ENCODE data around the gene TUBB6. TPM values are rescaled to one million over a fixed set of nuclear protein-coding genes. Genes with fewer than 3 reads are reported as not detected.

TUBB6 gene
- total RNA-seq, 1 donor from 2014 or later, result 110 TPM

DNA sequence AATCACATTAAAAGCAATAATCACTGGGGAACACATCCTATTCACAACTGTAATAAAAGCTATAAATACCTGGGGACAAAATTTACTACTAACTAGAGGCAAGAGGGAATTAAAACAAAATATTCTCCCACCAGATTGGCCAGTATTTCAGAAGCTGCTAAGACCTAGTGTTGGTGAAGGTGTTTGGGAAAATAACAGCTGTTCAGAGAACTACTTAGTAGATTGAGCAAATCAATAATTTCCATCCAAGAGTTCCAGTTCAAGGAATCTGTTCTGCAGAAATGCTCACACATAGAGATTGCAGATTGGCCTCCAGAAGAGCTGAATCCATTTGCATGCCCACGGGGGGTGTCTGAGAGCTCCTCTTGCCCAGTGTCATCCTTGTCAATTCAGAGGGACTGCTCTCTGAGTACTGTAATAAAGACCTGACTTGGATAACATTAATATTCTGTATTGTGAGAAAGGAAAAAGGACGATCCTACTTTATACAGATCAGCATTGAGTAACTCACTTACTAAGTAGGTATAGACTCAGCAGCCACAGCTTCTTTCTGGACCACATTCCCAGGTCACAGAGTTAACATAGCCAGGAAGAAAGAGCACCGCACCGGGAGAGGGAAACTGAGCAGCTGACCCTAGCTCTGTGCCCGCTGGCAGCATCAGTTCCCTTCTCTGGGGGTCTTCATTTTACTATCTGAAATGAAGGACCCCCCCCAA lies 5.6 kb downstream of the TUBB6 start:
- Histone ChIP-seq H3K4me3 (no peak overlapping the region), H3K27ac (no peak overlapping the region), H3K4me1 (peaks cover 29% of the 10 kb centered on the region), H3K27me3 (no peaks in the 10 kb centered on the region), H3K9me3 (no peaks in the 10 kb centered on the region), H3K36me3 (peaks cover 49% of the 10 kb centered on the region)
- TF ChIP-seq, protein P1, sequence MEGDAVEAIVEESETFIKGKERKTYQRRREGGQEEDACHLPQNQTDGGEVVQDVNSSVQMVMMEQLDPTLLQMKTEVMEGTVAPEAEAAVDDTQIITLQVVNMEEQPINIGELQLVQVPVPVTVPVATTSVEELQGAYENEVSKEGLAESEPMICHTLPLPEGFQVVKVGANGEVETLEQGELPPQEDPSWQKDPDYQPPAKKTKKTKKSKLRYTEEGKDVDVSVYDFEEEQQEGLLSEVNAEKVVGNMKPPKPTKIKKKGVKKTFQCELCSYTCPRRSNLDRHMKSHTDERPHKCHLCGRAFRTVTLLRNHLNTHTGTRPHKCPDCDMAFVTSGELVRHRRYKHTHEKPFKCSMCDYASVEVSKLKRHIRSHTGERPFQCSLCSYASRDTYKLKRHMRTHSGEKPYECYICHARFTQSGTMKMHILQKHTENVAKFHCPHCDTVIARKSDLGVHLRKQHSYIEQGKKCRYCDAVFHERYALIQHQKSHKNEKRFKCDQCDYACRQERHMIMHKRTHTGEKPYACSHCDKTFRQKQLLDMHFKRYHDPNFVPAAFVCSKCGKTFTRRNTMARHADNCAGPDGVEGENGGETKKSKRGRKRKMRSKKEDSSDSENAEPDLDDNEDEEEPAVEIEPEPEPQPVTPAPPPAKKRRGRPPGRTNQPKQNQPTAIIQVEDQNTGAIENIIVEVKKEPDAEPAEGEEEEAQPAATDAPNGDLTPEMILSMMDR (IDR thresholded peaks at IDR 0.05), result no peak
- DNase-seq (no peak), ATAC-seq (no peak)
- intact Hi-C loops (cut with DNase I), result no loop called here

DNA sequence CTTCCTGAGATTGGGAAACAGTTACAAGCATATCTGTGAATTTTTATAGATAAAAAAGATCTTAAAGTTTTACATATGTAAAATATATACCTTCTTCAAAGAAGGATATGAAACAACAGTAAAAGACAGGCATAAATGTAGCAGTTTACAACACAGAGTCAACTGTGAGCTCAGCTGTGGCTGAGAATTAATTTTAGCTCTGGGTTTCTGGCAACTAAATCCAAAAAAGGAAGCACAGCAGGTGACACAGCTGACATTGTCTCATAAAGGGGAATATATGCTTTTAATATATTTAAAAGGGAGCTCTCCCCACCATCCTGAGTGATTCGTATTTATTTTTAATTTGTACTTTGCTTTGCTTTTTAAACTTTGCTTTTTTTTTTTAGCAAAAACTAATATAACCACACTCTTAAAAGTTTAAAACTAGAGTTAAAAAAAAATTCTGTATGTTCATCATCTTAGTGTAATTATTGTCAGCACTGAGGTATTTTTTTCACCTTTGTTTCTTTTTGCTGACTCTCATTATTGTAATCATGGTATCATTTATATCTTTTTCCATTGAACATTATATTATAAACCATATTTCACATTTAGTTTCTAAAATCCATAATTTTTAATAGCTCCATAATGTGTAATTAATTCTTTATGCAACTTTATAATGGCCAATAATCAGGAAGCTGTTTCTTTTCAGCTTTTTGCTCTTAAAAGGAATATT lies 6.7 kb downstream of the TUBB6 start:
- intact Hi-C loops (cut with DNase I), result no loop called here
- Histone ChIP-seq H3K27me3 (no peaks in the 10 kb centered on the region), H3K9me3 (no peaks in the 10 kb centered on the region), H3K4me3 (no peak overlapping the region), H3K4me1 (peaks cover 25% of the 10 kb centered on the region), H3K36me3 (peaks cover 53% of the 10 kb centered on the region), H3K27ac (no peak overlapping the region)
- DNase-seq (no peak), ATAC-seq (no peak)
- TF ChIP-seq, protein P1 (IDR thresholded peaks at IDR 0.05), result no peak

DNA sequence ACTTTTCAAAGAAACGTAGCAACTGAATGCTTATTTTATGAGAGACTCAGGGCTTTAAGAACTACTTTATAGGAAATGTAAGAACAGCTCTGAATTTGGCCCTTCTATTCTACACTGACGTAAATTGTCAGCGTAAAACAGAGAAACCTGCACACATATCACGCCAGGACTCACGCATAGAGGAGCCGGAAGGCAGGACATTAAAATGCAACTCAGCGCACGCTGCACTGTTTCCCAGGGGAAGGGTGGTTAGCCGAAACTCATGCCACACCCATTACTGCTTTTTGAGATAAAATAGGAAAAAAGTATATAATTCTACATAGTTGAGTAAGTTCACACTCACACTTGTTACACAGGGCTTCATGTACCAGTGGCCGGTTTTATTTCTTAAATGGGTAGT lies 7.4 kb downstream of the TUBB6 start:
- DNase-seq (no peak), ATAC-seq (no peak)
- Histone ChIP-seq H3K36me3 (peaks cover 58% of the 10 kb centered on the region), H3K27ac (no peak overlapping the region), H3K4me1 (peaks cover 23% of the 10 kb centered on the region), H3K27me3 (no peaks in the 10 kb centered on the region), H3K4me3 (no peak overlapping the region), H3K9me3 (no peaks in the 10 kb centered on the region)
- TF ChIP-seq, protein P1 (IDR thresholded peaks at IDR 0.05), result no peak
- intact Hi-C loops (cut with DNase I), result no loop called here

DNA sequence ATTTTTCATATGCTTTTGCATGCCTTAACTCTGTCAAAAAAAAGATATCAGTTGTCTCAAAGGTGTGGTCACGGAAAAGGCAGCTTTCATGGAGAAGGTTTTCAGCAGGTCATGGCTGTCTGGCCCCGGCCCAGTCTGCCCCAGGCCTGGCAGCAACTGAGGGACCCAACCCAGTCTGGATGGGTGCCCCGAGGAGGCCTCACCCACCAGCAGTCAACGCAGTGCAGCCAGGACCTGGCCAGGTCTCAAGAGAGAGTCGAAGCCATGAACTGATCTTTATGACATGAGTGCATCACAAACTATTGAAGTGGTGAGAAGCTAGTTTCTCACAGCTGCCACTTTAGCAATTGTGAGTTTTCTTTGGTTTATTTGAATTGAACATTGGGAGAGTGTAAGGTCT lies 7.9 kb downstream of the TUBB6 start:
- Histone ChIP-seq H3K27me3 (no peaks in the 10 kb centered on the region), H3K27ac (no peak overlapping the region), H3K9me3 (no peaks in the 10 kb centered on the region), H3K36me3 (peaks cover 58% of the 10 kb centered on the region), H3K4me3 (no peak overlapping the region), H3K4me1 (peaks cover 20% of the 10 kb centered on the region)
- intact Hi-C loops (cut with DNase I), result no loop called here
- TF ChIP-seq, protein P1 (IDR thresholded peaks at IDR 0.05), result no peak
- DNase-seq (peak; percentile 38), ATAC-seq (peak; percentile 33)

DNA sequence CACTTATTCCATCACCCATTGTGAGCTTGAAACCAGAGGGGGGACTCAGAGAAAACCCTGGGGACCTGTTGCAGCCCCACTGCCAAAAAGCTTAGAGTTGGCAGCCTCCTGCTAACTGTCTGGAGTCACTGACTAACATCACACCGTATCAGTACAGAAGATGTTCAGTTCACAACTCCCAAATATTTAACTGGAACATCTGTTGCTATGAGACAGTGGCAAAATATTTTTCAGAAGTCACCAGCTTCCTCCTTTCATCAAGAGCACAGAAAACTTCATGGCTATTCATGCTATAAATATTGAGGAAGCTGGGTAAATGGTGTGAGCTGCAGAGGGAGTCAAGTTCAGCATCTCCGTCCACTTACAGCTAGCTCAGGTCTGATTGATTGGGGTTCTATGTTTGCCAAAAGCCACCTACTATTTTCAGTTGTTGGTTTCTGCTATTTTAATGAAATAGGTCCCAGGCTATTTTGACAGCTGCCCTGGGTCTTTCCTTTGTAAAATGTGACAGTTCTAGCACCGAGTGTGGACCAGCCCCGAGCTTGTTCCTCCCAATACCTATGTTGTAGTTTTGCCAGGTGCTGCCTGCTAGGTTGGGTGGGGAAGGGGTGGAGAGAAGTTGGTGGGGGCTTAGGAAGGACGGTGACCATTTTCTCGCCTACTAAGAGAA lies 9.8 kb downstream of the TUBB6 start:
- H3K36me3 ChIP-seq, result peaks cover 56% of the 10 kb centered on the region
- ATAC-seq (peak; percentile 78), DNase-seq (no peak)
- H3K9me3 ChIP-seq, result no peaks in the 10 kb centered on the region
- H3K27me3 ChIP-seq, result no peaks in the 10 kb centered on the region
- H3K4me1 ChIP-seq, result peaks cover 20% of the 10 kb centered on the region
- intact Hi-C loops (cut with DNase I), result no loop called here
- TF ChIP-seq, protein P1 (IDR thresholded peaks at IDR 0.05), result no peak
- H3K27ac ChIP-seq, result peak overlapping the region; percentile 36
- no peak overlapping the region for H3K4me3 ChIP-seq
